ENCODE results near the gene FSTL4.

FSTL4 gene

GRCh38 chr5:133510634-133511262, 101.6 kb downstream of the FSTL4 start:
- no peak for DNase-seq

DNA sequence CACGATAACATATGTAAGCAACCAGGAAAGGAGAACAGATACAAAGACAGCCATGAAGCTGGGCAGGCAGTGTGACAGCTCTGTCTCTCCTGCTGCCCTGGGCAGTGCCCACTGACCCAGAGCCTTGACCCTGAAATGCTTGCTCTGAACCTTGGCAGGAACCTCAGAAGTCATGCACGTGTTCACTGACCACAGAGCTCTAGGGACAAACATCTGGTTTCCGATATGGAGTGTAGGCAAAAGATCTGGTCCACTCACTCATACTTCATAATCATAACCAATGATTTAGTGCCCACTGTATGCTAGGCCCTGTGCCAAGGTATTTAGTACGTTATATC, 102.6 kb downstream of the FSTL4 start:
- no peak for DNase-seq

DNA sequence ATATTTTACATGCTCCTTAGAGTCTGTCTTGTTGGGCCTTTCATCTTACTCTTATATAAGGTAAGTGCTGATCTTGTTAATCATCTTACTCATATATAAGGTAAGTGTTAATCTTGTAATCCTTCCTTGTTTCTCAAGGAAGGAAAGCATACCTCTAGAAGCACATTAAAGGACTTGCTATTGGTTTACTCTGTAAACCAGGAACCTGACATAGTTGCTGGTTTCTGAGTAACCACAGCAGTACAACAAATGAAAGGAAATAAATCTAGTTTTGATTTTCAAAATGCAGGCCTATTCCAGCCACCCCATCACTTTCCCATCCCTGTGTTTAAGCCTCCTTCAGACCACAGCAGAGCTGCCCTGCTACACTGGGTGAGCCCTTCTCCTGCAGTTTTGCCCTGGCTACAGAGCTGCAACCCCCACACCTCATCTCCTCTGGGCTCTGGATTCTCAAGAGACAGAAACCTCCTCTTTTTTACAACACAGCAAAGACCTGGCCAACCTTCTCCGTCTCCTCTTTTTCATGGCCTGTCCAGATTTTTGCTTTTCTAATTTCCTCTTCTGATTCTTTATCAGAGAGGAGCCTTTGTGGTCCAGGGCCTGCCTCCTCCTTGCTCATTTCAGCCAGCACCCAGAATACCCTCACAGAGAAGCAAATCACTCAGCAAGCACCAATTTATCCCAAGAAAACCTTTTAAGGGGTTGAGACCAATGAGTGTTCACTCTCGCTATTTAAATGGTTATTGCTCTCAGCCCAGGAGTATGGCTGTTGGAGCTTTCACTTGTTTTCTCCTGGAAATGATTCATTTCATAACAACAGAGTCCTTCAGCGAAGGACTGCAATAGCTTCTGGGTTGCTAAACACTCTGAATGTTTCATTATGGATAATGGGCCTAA, 103.2 kb downstream of the FSTL4 start:
- no peak for DNase-seq

DNA sequence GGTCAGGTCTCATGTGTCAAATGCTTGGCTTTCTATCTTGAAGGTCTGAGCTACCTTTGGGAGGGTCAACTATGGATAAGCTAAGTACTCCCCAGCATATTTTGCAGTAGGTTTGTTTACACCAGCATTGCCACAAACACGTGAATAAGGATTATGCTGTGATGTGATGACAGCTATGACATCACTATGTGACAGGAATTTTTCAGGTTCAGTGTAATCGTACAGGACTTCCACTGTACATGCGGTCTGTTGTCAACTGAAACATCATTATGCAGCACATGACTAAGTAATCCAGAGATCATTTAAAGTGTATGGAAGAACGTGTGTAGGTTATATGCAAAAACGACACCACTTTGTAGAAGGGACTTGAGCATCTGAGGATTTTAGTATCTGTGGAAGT, 104.0 kb downstream of the FSTL4 start:
- DNase-seq: no peak

- DNase-seq: no peak
These were observed 106.2 kb downstream of the FSTL4 start for GRCh38 chr5:133506181-133506580.

DNA sequence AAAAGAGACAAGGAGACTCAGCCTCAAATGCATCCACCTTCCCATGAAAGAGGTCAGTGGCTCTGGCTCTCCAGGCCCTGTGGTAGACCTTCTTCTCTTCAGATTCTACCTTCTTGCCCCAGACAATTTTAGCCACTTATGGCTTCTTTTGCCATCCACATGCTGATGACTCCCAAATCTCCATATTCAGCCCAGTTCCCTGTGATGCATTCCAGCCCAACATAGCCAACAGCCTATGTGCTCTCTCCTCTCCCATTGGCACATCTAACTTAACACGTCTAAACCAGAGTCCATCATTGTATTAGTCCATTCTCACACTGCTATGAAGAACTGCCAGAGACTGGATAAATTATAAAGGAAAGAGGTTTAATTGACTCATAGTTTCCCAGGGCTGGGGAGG, 108.8 kb downstream of the FSTL4 start:
- no peak for DNase-seq

- no peak for DNase-seq
These were observed 112.4 kb downstream of the FSTL4 start for GRCh38 chr5:133499895-133500294.

DNA sequence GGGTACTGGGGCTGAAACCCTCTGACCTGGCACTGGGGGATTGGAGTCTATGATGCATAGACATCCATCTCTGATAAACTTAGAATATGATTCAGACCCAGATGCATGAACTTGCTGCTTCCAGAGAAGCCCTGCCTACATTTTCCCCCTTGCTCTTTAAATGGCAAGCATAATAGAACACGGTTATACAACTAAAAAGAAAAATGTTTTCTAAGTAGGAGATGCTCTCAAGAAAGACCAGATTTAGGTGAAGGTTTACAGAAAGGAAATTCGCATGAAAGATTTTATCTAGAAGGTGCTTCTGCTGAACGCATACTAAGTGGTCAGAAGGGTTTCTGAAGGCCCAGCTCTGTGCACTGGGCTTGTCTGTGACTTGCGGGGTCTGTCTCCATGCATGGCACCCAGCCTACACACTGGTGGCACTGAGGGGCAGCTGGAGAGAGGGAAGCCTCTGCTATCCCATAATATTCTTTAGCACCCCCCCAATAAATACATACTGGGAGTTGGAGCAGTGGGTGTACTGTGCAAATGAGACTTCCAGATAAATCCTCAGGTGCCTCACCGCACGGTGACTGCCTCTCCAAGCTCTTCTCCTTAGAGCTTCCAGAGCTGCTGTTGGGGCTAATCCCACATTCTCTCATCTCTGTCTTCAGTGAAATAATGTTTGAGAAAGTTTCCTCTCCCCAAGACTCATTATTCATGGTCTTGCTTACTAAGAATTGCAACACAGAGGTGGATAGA, 114.6 kb downstream of the FSTL4 start:
- DNase-seq: no peak

GRCh38 chr5:133496631-133497030, 115.7 kb downstream of the FSTL4 start:
- DNase-seq: no peak

- no peak for DNase-seq
These were observed 117.5 kb downstream of the FSTL4 start for GRCh38 chr5:133494923-133495246.

DNA sequence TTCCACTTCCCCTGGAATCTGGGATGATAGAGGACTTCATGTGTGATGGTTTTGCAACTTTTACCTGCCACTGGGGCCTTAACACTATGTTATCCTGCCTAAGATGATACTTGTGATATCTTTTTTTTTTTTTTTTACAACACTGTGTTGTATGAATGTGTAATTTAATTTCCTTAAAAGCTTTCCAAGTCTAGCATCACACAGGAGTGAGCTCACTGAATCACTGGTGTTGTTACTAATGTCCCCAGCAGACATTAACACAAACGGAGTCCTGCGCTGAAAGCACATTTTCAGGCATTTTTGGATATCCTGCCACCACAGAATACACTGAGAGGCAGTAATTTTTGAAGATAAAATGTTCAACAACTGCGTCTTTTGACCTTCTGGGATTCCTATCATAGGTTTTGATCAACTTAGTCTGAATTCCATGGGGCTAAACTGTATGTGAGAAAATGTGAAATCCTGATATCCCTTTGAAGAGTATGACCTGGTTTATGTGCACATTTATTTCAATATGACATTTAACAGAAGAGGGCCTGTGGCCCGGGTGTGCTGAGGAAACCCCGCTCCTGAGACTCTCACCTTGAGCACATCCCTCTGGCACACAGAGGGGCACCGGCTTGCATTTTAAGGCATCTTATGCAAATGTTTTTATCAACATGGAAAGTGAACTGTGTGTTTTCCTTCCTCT, 118.0 kb downstream of the FSTL4 start:
- DNase-seq: no peak

- DNase-seq: no peak
These were observed 122.7 kb downstream of the FSTL4 start for GRCh38 chr5:133489632-133490031.

GRCh38 chr5:133487093-133487492, 125.2 kb downstream of the FSTL4 start:
- DNase-seq: no peak

DNA sequence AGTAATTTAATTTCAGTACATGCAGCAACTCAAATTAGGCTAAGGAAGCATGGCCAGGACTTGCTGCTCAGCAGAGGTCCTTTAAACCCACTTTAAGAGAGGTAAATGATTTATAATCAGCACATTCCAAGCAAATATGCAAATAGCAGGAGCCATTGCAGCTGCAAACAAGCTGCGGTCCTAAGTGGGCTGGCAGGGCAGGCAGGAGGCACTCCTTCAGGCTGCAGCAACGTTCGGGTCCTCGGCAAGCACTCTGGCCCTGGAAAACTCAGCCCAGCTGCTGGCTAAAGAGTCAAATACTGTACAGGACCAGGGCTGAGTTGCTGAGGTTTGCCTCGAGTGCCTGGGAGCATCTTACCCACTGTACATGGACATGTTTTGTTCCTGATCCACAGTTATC, 126.9 kb downstream of the FSTL4 start:
- no peak for DNase-seq

DNA sequence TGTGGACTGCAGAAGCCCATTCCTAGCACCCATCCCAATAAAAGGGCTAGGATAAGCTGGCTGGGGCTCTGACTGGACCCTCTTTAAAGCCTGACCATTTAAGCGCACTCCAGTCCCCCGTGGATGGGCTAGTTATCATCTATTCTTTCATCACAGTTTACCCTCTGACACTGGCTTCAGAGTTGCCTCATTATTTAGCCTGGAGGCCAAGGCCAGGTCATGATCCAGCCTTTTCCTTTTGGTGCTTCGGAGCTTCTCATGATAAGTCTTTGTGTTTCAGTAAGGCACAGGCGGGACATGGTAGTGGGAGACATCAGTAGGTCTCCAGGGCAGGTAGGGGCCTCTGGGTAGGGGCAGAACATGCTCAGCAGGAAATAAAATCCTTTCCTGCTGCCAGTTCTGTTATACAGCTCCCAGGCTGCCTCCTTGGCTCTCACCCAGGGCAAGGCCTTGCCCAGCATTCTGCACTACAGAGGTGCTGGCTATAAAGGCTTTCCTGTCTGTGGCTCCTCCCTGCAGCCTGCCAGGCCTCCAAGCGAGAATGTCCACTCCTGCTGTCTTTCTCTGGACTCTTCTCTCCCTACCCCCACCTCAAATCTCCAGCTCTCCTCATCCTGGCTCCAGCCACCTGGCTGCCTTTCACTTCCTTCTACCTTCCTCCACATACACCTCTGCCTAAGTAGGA, 128.8 kb downstream of the FSTL4 start:
- DNase-seq: no peak

DNA sequence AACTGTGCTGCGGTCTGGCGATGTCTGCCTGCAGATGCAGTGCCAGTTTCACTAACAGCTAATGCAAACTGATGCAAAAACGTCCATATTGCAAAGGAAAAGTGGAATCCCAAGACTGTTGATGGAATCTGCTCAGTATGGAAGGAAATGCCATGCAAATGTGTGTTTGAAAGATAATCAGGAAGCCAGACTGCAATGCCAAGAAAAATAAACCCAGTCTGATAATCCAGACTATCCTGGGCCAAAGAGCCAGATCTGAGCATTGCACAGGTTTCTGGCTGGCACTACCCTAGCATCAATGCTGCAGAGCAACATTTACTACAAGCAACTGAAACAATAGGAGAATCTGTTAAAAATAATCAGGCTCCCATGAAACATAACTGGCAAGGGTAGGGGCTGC, 130.3 kb downstream of the FSTL4 start:
- no peak for DNase-seq

DNA sequence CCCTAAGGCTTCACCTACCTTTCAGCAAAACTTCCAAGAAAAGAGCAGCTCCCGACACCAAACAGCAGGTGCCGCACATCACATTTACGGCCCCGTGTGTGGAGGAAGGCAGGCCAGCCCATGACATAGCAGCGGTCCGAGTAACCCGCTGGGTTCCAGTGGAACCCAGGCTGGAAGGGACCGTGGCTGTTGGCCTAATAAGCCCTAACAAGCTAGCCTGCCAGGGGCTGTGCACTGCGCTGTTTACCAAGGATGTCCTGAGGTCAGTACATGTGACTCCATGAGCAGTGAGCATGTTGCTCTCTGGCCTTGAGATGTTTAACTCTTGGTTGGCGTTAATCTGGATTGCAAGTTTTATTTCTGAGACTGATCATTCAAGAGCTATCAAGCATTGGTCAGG, 131.5 kb downstream of the FSTL4 start:
- no peak for DNase-seq

- DNase-seq: no peak
These were observed 132.0 kb downstream of the FSTL4 start for GRCh38 chr5:133480366-133480765.

- no peak for DNase-seq
These were observed 133.9 kb downstream of the FSTL4 start for GRCh38 chr5:133478199-133478985.

DNA sequence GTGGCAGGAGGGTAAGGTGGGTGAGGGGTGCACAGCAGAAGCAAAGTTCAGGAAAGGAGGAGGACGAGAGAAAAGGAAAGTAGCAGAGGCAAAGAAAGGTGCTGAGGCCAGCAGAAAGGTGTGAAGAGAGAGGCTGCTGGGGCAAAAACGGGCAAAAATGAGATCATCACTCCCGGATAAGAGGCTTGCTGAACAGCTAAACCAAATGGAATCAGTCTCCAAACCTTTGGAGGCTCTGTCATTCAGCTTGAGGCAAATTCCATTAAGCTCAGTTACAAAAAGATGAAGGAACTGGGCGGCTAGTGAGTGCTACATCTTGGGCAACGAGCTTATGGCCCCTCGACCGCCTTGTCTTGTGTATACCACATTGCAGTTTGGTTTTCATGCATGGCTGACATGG, 136.4 kb downstream of the FSTL4 start:
- no peak for DNase-seq

DNA sequence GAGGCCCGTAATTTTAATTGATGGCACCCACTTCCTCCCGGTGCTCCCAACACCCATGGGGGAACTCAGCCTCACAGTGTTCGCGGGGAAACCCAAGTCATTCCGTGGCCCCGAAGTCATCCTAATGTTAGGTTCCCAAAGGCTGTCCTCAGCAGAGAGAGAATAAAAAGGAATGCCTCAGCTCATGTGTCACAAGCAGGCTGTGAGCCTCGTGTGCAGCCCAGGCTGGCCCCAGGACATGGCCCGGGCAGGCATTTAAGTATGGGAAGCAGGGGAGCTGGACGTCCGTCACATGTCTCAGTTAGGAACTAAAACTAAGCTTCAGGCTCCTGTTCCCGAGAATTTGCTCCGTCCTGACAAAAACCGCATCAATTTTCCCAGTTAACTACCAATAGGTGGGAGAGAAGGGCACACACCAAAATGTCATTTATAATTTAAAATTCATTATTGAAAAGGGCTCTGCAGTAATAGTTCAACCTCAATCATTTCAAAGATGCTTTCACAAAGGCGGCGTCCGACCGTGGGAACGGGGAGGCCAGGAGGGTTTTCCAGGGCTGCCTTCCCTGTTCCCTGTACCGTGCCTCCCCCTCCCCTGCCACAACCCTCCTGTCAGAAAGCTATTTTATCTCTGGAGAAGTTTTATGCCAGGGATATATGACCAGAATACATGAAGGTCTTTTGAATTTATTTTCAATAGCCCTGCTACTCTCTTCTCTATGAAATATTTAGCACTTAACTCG, 137.3 kb downstream of the FSTL4 start:
- no peak for DNase-seq

Measured in activated gamma-delta T cell (primary cell).